Right lobe of liver (tissue), 6 donors: ENCODE data around the gene ADAM12. TPM values are rescaled to one million over a fixed set of nuclear protein-coding genes. Genes with fewer than 3 reads are reported as not detected.

ENCODE experiments used
- ATAC-seq, 4 donors: fragments of 200-7000 bp; cut with Tn5 transposase; one replicate each; pipeline ENCODE4 v1.9.1; 2020; ENCODE audit warnings: mild to moderate bottlenecking in 4 of 4, moderate library complexity in 4 of 4
- DNase-seq, 3 donors: peaks; one replicate each; pipeline ENCODE4 v3.0.0-alpha.2; 2020
- H3K27ac ChIP-seq, 3 donors: fragments of 200-600 bp; one replicate each; pipeline ENCODE4 v1.8.0; 2022
- H3K27me3 ChIP-seq, 2 donors: fragments of 200-600 bp; one replicate each; pipeline ENCODE4 v1.8.0; 2022
- H3K36me3 ChIP-seq, 4 donors: fragments of 200-600 bp; sonication (generic) in 1 of 4; one replicate each; pipeline versions ENCODE4 v1.5.1 to v1.8.0; 2017 to 2022; ENCODE audit warnings: control low read depth in 1 of 4
- H3K4me1 ChIP-seq, 4 donors: fragments of 200-600 bp; sonication (generic) in 1 of 4; one replicate each; pipeline versions ENCODE4 v1.5.1 to v1.8.0; 2017 to 2022; ENCODE audit warnings: control low read depth in 1 of 4
- H3K4me3 ChIP-seq, 3 donors: fragments of 200-600 bp; one replicate each; pipeline ENCODE4 v1.8.0; 2022
- H3K9me3 ChIP-seq, 4 donors: fragments of 200-600 bp; sonication (generic) in 1 of 4; one replicate each; pipeline versions ENCODE4 v1.5.1 to v1.8.0; 2017 to 2022; ENCODE audit warnings: control low read depth in 1 of 4
- CTCF ChIP-seq, 4 donors: fragments of 200-600 bp in 3 of 4; fragments of 450-650 bp in 1 of 4; IDR thresholded peaks; one replicate each; pipeline versions ENCODE4 v1.5.1 to v1.8.0; 2016 to 2022; ENCODE audit warnings: antibody characterized with exemption in 4 of 4, mild to moderate bottlenecking in 2 of 4
- POLR2A ChIP-seq: fragments of 450-650 bp; IDR thresholded peaks from one replicate; pipeline ENCODE4 v1.6.1; 2017; ENCODE audit warnings: antibody characterized with exemption, mild to moderate bottlenecking
- WGBS: methylation state at CpG from one replicate; pipeline ENCODE4 v1.1.6; 2018; ENCODE audit warnings: low coverage, low lambda C conversion rate; ENCODE audit not compliant: insufficient coverage; ENCODE audit errors: missing lambda C conversion rate; 5-methylcytosine and 5-hydroxymethylcytosine counted together
- intact Hi-C, 2 donors: fragments of 100-400 bp; cut with DNase I; formaldehyde crosslinking; loops; one replicate each; pipeline versions ENCODE4 v1.11.2 to v1.14.1; 2022
- total RNA-seq, 6 experiments: library from RNA; depleted of rRNA in 2 of 6; stranded (reverse); fragments of >200 nt in 2 of 6; fragmentation: NEBNext Ultra II Directional in 3 of 6; extraction: Animal tissue kit (Norgen Biotek cat#: 25700) in 3 of 6; gene quantifications; one replicate each; pipeline versions ENCODE4 v1.1.0 to v1.2.4, GENCODE V29; 2016 to 2023
- donor health status: DM: no; HTN: yes; CAD: no.
- donor health status: DM: no; HTN: no; CAD: no.
- donor health status: DM: no; HTN: no; CAD: no.
- donor health status: DM: no; HTN: yes; CAD: no.
- donor health status: DM: no; HTN: yes; CAD: no.

Gene ADAM12
- total RNA-seq, 6 experiments from 2014 or later = 0.06 to 1.3 (median 0.48) TPM; not detected in 2

- TF ChIP-seq CTCF (IDR thresholded peaks at IDR 0.05) = no peak
- TF ChIP-seq POLR2A = no peak
- Histone ChIP-seq H3K27ac (no peak overlapping the region), H3K9me3 (no peaks in the 10 kb centered on the region), H3K27me3 (no peaks in the 10 kb centered on the region), H3K4me1 (no peaks in the 10 kb centered on the region), H3K4me3 (no peak overlapping the region), H3K36me3 (no peaks in the 10 kb centered on the region)
- DNase-seq (no peak), ATAC-seq (no peak)
- intact Hi-C loops = no loop called here
- 35% methylated on average over 14 of the region's 14 CpGs for WGBS
Measured at GRCh38 chr10:126264102-126265018, 123.9 kb downstream of the ADAM12 start.

GRCh38 chr10:126263006-126263676, 125.1 kb downstream of the ADAM12 start:
- TF ChIP-seq CTCF (IDR thresholded peaks at IDR 0.05) (no peak), POLR2A (no peak)
- DNase-seq (no peak), ATAC-seq (peak in 1 of 4 donors; percentile 29)
- Histone ChIP-seq H3K4me1 (no peaks in the 10 kb centered on the region), H3K27ac (no peak overlapping the region), H3K4me3 (no peak overlapping the region), H3K27me3 (no peaks in the 10 kb centered on the region), H3K9me3 (no peaks in the 10 kb centered on the region), H3K36me3 (no peaks in the 10 kb centered on the region)
- intact Hi-C loops = no loop called here
- 50% methylated on average over 4 of the region's 4 CpGs for WGBS

GRCh38 chr10:126262233-126262838, 125.9 kb downstream of the ADAM12 start:
- 31% methylated on average over 1 of the region's 1 CpG for WGBS
- intact Hi-C loops = no loop called here
- TF ChIP-seq CTCF (IDR thresholded peaks at IDR 0.05) = no peak
- TF ChIP-seq POLR2A = no peak

GRCh38 chr10:126259760-126260479, 128.4 kb downstream of the ADAM12 start:
- TF ChIP-seq POLR2A = no peak
- TF ChIP-seq CTCF (IDR thresholded peaks at IDR 0.05) = no peak
- ATAC-seq (no peak), DNase-seq (no peak)
- 65% methylated on average over 5 of the region's 7 CpGs for WGBS
- intact Hi-C loops = no loop called here
- Histone ChIP-seq H3K27me3 (no peaks in the 10 kb centered on the region), H3K36me3 (no peaks in the 10 kb centered on the region), H3K27ac (no peak overlapping the region), H3K4me3 (no peak overlapping the region), H3K9me3 (no peaks in the 10 kb centered on the region), H3K4me1 (no peaks in the 10 kb centered on the region)

More at GRCh38 chr10:126262233-126262838, 125.9 kb downstream of the ADAM12 start:
- Histone ChIP-seq H3K27me3 (no peaks in the 10 kb centered on the region), H3K4me1 (no peaks in the 10 kb centered on the region), H3K4me3 (no peak overlapping the region), H3K36me3 (no peaks in the 10 kb centered on the region), H3K9me3 (no peaks in the 10 kb centered on the region), H3K27ac (no peak overlapping the region)
- DNase-seq (no peak), ATAC-seq (no peak)
